Adrenal gland (tissue), 12 donors: ENCODE results near the gene S100A7A. TPM values are rescaled to one million over a fixed set of nuclear protein-coding genes. Genes with fewer than 3 reads are reported as not detected.

Experiments
- DNase-seq, 7 donors: peaks; one replicate each; pipeline ENCODE4 v3.0.0-alpha.2; 2019 to 2020
- H3K27ac ChIP-seq, 5 donors: fragments of 200-600 bp; sonication (generic) in 4 of 5; 1 replicate in 3 of 5; 2 replicates in 2 of 5; pipeline versions ENCODE4 v1.5.1 to v1.8.0; 2016 to 2020; ENCODE audit warnings: mild to moderate bottlenecking in 1 of 5
- H3K27me3 ChIP-seq: fragments of 200-600 bp; 2 replicates; pipeline ENCODE4 v1.8.0; 2021
- H3K36me3 ChIP-seq, 2 donors: fragments of 200-600 bp; replicated peaks in 1 of 2; 1 replicate in 1 of 2; 2 replicates in 1 of 2; pipeline versions ENCODE4 v1.5.1 to v1.8.0; 2018 to 2022
- H3K4me1 ChIP-seq, 2 donors: fragments of 200-600 bp; replicated peaks in 1 of 2; 1 replicate in 1 of 2; 2 replicates in 1 of 2; pipeline versions ENCODE4 v1.5.1 to v1.8.0; 2018 to 2021
- H3K4me3 ChIP-seq, 4 donors: fragments of 200-600 bp; sonication (generic) in 3 of 4; one replicate each; pipeline ENCODE4 v1.5.1; 2016 to 2018
- H3K9me3 ChIP-seq, 3 donors: fragments of 200-600 bp; sonication (generic) in 1 of 3; replicated peaks in 1 of 3; 1 replicate in 2 of 3; 2 replicates in 1 of 3; pipeline versions ENCODE4 v1.5.1 to v1.8.0; 2016 to 2021
- POLR2A ChIP-seq, 2 donors: fragments of 450-650 bp; IDR thresholded peaks; one replicate each; pipeline ENCODE4 v1.6.1; 2017; ENCODE audit warnings: antibody characterized with exemption in 2 of 2, mild to moderate bottlenecking in 2 of 2, moderate library complexity in 1 of 2
- WGBS, 4 donors: extraction: QIAGEN DNeasy Blood & Tissue Kit in 2 of 4; methylation state at CpG; one replicate each; pipeline versions ENCODE4 v1.1.5 to v1.1.7; 2013 to 2017; 5-methylcytosine and 5-hydroxymethylcytosine counted together
- intact Hi-C, 2 donors: fragments of 100-400 bp; cut with DNase I; formaldehyde crosslinking; loops; one replicate each; pipeline versions ENCODE4 v1.14.1 to v1.15.0; 2022 to 2023
- polyA plus RNA-seq, 3 donors: library from polyadenylated mRNA; stranded (reverse); fragments of 200-250 nt in 2 of 3; fragments of 350-450 nt in 1 of 3; fragmentation: Illumina TruSeq in 1 of 3; extraction: RNeasy Lipid Tissue Mini Kit (QIAGEN cat#74804) in 1 of 3; gene quantifications; one replicate each; pipeline ENCODE4 v1.2.3, GENCODE V29; 2013 to 2014
- total RNA-seq, 9 donors: library from RNA; depleted of rRNA in 4 of 9; stranded (reverse); fragments of >200 nt in 4 of 9; fragments of 120-200 nt in 1 of 9; fragmentation: NEBNext Ultra II Directional in 1 of 9; extraction: Animal tissue kit (Norgen Biotek cat#: 25700) in 1 of 9; gene quantifications; one replicate each; pipeline versions ENCODE4 v1.1.0 to v1.2.4, GENCODE V29; 2013 to 2023
- TF ChIP-seq, protein P1 (sequence below), 6 experiments: fragments of 450-650 bp in 4 of 6; fragments of 200-600 bp in 2 of 6; sonication (generic) in 1 of 6; IDR thresholded peaks; 1 replicate in 5 of 6; 2 replicates in 1 of 6; pipeline versions ENCODE4 v1.5.1 to v1.8.0; 2016 to 2021; ENCODE audit warnings: antibody characterized with exemption in 6 of 6, mild to moderate bottlenecking in 2 of 6, moderate library complexity in 1 of 6
- donor health status: healthy with polysubstance abuse.
- donor health status: Bipolar disorder and iron deficiency.
- donor health status: DM: yes; HTN: yes; CAD: no.
- donor health status: DM: no; HTN: no; CAD: no.
- donor health status: DM: no; HTN: no; CAD: no.
- donor health status: DM: yes; HTN: yes; CAD: no.

The S100A7A gene
- total and polyA plus RNA-seq, 12 donors = not detected

- H3K4me3 ChIP-seq = no peak overlapping the region
- 82 to 100% (median 95%) methylated on average over 1 of the region's 1 CpG for WGBS, 4 donors
- H3K27ac ChIP-seq = no peak overlapping the region
- H3K27me3 ChIP-seq = no peaks in the 10 kb centered on the region
- intact Hi-C loops = no loop called here
- TF ChIP-seq, protein P1, sequence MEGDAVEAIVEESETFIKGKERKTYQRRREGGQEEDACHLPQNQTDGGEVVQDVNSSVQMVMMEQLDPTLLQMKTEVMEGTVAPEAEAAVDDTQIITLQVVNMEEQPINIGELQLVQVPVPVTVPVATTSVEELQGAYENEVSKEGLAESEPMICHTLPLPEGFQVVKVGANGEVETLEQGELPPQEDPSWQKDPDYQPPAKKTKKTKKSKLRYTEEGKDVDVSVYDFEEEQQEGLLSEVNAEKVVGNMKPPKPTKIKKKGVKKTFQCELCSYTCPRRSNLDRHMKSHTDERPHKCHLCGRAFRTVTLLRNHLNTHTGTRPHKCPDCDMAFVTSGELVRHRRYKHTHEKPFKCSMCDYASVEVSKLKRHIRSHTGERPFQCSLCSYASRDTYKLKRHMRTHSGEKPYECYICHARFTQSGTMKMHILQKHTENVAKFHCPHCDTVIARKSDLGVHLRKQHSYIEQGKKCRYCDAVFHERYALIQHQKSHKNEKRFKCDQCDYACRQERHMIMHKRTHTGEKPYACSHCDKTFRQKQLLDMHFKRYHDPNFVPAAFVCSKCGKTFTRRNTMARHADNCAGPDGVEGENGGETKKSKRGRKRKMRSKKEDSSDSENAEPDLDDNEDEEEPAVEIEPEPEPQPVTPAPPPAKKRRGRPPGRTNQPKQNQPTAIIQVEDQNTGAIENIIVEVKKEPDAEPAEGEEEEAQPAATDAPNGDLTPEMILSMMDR (IDR thresholded peaks at IDR 0.05) = no peak
- no peak for TF ChIP-seq POLR2A (IDR thresholded peaks at IDR 0.05)
- H3K36me3 ChIP-seq = no peaks in the 10 kb centered on the region
- DNase-seq = peak in 1 of 7 donors; percentile 9
- H3K9me3 ChIP-seq = no peaks in the 10 kb centered on the region
- peaks cover 0 to 5% of the 10 kb centered on the region in 2 donors for H3K4me1 ChIP-seq
These were observed 45.1 kb upstream of the S100A7A start for GRCh38 chr1:153371231-153371630.

DNA sequence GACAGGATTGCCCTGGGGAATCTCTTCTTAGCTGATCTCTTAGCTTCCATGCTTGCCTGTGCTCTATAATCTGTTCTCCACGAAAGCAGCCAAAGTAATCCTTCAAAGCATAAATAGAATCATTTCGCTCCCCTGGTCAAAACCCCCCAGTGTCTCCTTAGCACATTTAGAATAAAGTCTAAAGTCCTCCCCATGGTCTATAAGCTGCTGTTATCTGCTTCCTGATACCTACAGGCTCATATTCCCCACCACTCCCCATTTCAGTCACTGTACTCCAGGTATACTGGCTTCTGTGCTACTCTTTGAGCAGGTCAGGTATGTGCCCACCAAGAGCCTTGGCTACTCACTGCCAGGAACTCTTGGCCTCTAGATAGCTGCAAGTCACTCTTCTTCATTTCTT lies 43.7 kb upstream of the S100A7A start:
- peak in 1 of 7 donors; percentile 13 for DNase-seq
- H3K4me3 ChIP-seq = no peak overlapping the region
- no peak for TF ChIP-seq POLR2A (IDR thresholded peaks at IDR 0.05)
- TF ChIP-seq, protein P1 (IDR thresholded peaks at IDR 0.05) = no peak
- 79 to 85% (median 83%) methylated on average over 2 of the region's 2 CpGs for WGBS, 4 donors
- peaks cover 0 to 5% of the 10 kb centered on the region in 2 donors for H3K4me1 ChIP-seq
- H3K27ac ChIP-seq = no peak overlapping the region
- no peaks in the 10 kb centered on the region for H3K36me3 ChIP-seq
- H3K27me3 ChIP-seq = no peaks in the 10 kb centered on the region
- H3K9me3 ChIP-seq = no peaks in the 10 kb centered on the region
- intact Hi-C loops = no loop called here

- no peaks in the 10 kb centered on the region for H3K9me3 ChIP-seq
- TF ChIP-seq, protein P1 (IDR thresholded peaks at IDR 0.05) = no peak
- no peak for TF ChIP-seq POLR2A (IDR thresholded peaks at IDR 0.05)
- intact Hi-C loops = no loop called here
- 62 to 100% (median 67%) methylated on average over 1 to 2 of the region's 2 CpGs for WGBS, 4 donors
- H3K36me3 ChIP-seq = no peaks in the 10 kb centered on the region
- H3K27ac ChIP-seq = no peak overlapping the region
- peaks cover 0 to 5% of the 10 kb centered on the region in 2 donors for H3K4me1 ChIP-seq
- peak in 2 of 7 donors; percentile 3 to 33 for DNase-seq
- no peaks in the 10 kb centered on the region for H3K27me3 ChIP-seq
- H3K4me3 ChIP-seq = no peak overlapping the region
These were observed 42.2 kb upstream of the S100A7A start for GRCh38 chr1:153374071-153374470.

DNA sequence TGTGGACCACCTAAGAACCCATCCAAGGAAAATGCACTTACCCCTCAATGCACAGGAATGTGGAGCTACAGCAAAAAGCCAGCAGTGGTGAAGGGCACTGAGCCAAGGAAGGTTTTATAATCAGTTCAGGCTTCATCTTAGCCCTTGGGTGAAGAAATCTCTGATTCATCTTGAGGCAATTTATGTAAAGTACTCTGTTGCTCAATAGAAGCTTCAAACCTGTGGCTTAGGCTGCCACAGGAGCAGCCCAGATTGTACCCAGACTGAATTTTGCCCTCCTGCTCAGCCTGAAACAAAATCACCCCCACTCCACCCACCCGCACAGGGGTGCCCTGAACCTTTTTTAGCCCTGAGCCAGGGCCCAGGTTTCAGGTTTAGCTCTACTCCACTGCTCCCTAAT lies 40.8 kb upstream of the S100A7A start, which contains the start of gene S100A12:
TSS of gene S100A12 (minus strand) at position 111 of the 400 bp plus-strand sequence. CDS start 1,029 bp downstream, outside the sequence.
- H3K36me3 ChIP-seq = no peaks in the 10 kb centered on the region
- no peak within 1 kb of the TSS for H3K27ac ChIP-seq
- TF ChIP-seq, protein P1 (IDR thresholded peaks at IDR 0.05) = no peak
- TF ChIP-seq POLR2A (IDR thresholded peaks at IDR 0.05) = no peak
- peaks cover 0 to 5% of the 10 kb centered on the region in 2 donors for H3K4me1 ChIP-seq
- DNase-seq = peak in 4 of 7 donors; percentile 50 to 65 (median 62)
- no peaks in the 10 kb centered on the region for H3K9me3 ChIP-seq
- WGBS, 4 donors = 60 to 91% (median 76%) methylated on average over 1 of the region's 1 CpG; no CpG with 5 or more reads in 1 of the 4 donors
- intact Hi-C loops = no loop called here
- H3K27me3 ChIP-seq = no peaks in the 10 kb centered on the region
- H3K4me3 ChIP-seq = no peak within 1 kb of the TSS
